HG03045 (cell line): ENCODE data around the gene NIF3L1.

Experiments used
- ATAC-seq: cut with Tn5 transposase; IDR thresholded peaks from one replicate; pipeline ENCODE4 v1.9.1; 2021; ENCODE audit warnings: mild to moderate bottlenecking, moderate library complexity; ENCODE audit not compliant: unreplicated experiment

The NIF3L1 gene, protein sequence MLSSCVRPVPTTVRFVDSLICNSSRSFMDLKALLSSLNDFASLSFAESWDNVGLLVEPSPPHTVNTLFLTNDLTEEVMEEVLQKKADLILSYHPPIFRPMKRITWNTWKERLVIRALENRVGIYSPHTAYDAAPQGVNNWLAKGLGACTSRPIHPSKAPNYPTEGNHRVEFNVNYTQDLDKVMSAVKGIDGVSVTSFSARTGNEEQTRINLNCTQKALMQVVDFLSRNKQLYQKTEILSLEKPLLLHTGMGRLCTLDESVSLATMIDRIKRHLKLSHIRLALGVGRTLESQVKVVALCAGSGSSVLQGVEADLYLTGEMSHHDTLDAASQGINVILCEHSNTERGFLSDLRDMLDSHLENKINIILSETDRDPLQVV

DNA sequence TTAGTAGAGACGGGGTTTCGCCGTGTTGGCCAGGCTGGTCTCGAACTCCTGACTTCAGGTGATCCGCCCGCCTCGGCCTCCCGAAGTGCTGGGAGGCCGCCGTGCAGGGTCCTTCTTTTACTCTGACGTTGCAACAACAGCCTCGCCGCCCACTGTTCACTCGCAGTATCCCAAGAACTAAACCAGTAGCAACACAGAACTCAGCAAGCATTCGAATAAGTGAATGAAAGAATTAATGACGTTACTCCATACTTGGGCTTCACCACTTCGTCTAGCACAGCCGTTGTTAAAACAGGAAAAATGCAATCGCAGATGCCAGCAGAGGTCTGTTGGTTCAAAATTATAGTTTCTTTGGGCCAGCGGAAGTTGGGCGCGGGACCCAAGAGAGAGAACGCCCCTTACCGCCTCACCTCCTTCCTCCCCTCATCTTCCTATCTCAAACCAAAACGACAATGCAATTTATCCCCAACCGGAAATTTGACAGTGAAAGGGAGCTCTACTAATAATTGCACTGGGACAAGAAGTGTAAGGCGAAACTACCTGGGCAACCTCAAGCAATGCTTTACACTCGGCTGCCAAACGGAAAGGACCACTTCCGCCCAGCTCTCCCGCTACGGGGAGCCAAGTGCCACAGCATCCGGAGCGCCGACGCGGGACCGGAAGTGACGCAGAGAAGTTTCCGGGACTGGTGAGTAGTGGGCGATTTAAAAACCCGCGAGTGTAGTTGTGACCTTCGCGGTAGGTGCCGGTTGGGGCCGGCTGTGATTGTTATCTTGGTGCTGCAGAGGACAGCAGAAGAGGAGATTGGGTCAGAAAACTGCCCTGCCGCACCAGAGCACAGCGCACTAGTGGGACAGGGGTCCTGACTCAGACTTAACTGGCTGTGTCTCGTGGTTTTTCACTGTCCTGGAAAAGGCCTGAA, at the start of gene NIF3L1, which contains the start of gene PPIL3:
TSS of gene NIF3L1 (plus strand) at position 668 of the 922 bp plus-strand sequence. CDS start 2,573 bp downstream, outside the sequence.
TSS of gene PPIL3 (minus strand) at position 374 of the 922 bp plus-strand sequence. CDS start 1,462 bp downstream, outside the sequence.
- ATAC-seq: peak; percentile 89

DNA sequence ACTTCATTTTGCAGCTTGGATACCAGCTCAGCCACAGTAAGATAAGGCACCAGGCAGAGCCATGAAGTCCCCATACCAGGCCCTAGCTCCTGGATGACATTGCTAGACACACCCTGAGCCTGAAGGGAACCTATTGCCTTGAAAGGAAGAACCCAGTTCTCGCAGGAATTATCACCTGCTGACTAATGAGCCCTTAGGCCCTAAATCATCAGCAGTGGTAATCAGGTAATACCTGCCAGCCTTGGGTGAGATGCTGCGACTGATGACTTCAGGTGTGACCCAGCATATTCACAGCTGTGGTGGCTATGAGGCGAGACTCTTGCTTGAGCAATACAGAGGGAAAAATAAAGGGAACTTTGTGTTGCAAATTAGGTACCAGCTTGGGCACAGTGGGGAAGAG, 49.7 kb upstream of the NIF3L1 start:
- ATAC-seq: no peak

DNA sequence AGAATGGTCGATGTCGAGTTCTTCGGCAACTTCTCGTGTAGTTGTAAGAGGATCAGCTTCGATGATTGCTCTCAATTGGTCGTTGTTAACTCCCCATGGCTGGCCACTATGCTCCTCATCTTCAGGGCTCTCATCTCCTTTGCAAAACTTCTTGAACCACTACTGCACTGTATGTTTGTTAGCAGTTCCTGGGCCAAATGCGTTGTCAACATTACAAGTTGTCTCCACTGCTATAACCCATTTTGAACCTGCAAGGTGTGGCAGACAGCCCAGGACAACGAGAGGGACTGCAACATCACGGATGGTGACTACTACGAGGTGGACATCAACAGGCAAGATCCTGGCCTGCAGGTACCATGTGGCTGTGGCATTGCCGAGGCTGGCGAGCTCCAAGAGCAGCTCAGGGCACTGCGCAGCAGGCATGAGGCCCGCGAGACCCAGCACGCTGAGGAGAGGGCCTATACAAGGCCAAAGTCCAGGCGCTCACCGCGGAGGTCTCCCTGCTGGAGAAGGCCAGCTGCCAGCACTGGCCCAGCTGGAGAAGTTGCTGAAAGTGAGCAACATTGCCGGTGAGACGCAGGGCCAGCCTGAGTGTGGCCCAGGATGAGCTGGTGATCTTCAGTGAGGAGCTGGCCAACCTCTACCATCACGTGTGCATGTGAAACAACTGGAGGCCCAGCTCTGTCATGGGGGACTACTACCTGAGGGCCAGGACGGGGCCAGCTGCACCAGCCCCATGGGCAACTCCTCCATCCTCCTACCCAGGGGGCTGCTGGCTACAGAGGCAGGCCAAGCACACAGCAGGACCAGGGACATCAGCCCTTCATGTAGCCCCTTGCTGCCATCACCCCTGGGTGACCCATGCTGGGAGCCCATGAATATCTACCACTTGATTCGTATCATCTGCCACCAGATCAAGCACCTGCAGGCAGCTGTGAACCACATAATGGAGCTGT, 44.9 kb upstream of the NIF3L1 start:
- no peak for ATAC-seq

DNA sequence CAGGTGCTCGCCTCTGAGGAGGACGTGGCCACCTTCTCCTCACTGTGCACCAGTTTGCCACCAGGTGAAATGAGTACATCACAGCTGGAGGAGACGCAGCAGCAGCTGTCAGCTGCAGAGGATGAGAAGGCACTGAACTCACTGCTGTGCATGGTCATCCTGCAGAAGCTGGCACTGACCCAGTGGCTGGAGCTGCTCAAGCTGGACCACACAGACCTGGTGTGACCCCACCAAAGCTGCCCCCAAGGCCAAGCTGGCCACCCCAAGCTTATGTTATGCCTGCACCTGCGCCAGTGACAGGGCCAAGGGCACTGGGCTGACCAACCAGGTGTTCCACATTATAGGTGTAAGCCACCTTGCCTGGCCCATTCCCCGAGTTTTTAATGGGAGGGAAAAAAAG, 44.0 kb upstream of the NIF3L1 start:
- ATAC-seq: no peak

DNA sequence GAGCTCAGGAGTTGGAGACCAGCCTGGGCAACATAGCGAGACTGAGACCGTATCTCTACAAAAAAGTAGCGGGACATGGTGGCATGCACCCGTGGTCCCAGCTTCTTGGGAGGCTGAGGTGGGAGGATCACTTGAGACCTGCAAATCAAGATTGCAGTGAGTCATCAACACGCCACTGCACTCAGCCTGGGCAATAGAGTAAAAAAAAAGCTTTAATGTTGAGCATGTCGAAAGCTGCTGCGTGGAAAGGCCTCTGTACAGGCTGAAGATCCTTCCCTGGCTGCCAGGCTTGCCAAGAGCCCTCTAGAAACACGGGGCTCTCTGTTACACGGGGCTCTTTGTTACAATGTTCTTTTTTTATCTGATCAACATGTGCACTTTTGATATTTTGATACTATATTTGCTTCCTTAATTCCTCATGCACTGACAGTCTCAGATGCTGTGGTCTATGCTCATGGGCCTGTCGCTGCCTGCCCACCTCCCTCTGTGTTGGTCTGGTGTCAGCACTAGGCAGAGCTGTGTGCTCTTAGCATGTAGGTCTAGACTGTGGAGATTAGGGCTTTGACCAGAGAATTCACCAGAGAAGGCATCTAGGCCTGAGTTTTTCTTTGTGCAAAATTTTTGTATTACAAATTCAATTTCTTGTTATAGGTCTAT, 43.4 kb upstream of the NIF3L1 start:
- no peak for ATAC-seq

DNA sequence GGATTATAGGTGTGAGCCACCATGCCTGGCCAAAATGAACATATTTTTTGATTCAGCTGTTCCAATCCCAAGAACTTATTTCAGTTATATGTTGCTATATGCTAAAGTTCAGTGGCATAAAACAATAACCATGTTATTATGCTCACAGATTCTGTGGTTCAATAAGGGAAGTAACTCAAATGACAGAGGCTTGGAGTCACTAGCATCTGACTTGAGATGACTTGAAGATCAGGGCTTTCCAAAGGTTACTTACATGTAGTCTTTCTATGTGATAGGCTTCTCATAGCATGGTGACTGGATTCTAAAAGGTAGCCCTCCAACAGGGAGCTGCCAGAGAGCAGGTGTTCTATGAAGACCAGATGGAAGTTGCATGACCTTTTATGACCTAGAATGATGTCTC, 41.9 kb upstream of the NIF3L1 start:
- ATAC-seq: no peak

DNA sequence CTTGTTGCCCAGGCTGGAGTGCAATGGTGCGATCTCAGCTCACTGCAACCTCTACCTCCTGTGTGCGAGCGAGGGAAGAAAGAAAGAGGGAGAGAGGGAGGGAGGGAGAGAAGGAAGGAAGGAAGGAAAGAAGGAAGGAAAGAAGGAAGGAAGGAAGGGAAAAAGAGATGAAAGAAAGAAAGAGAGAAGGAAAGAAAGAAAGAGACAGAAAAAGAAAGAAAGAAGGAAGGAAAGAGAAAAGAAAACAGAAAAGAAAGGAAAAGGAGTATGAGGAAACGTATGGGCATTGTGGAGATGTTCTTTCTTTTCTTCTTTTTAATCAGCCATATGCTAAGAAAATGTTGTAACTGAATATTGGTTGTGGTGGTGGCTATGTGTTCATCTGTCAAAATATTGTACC, 41.2 kb upstream of the NIF3L1 start:
- no peak for ATAC-seq

DNA sequence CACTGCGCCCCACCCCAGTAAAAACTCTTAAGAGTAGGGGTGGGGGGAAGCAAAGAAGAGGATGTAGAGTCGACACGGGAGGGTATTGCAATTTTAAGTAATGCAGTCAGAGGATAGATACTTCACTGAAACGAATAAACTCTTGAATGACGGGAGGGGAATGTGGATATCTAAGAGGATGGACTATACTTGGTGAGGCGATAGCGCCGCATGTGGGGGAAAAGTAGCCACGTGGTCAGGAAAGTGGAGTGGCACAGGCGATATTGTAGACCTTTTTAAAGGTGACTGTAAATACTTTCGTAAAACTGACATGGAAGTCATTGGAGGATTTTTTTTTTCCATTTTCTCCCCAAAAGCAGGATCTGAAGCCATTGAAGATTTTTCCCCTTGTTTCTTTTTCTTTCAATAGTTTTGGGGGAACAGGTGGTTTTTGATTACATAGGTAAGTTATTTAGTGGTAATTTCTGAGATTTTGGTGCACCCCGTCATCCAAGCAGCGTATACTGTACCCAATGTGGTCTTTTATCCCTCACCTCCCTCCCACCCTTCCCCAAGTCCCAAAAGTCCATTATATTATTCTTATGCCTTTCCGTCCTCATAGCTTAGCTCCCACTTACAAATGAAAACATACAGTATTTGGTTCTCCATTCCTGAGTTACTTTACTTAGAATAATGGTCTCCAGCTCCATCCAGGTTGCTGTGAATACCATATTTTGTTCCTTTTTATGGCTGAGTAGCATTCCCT, 38.5 kb upstream of the NIF3L1 start:
- no peak for ATAC-seq

DNA sequence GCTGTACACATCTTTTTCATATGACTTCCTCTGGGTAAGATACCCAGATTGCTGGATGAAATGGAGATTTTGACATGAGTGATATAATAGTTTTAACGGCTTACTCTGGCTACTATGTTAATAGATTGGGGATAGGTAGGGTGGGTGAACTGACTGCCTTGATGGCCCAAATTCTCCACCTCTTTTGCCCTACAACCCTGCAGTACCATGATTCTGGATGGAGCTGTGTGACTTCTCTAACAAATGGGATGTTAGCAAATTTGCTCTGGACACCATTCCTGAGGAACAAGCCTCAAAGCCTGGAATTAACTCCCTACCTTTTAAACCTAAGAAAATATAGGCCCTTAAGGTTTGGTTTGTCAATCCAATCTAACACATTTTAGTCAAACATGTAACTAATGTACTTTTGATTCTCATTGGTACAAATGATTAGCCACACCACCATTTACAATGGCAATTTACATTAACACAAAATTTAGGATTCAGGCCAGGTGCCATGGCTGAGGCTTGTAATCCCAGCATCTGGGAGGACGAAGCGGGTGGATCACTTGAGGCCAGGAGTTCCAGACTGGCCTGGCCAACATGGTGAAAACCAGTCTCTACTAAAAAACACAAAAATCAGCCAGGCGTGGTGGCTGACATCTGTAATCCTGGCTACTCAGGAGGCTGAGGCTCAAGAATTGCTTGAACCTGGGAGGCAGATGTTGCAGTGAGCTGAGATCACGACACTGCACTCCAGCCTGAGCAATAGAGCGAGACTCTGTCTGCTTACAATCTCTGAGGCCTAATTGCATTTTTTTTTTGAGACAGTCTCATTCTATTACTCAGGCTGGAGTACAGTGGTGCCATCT, 37.5 kb upstream of the NIF3L1 start:
- no peak for ATAC-seq

DNA sequence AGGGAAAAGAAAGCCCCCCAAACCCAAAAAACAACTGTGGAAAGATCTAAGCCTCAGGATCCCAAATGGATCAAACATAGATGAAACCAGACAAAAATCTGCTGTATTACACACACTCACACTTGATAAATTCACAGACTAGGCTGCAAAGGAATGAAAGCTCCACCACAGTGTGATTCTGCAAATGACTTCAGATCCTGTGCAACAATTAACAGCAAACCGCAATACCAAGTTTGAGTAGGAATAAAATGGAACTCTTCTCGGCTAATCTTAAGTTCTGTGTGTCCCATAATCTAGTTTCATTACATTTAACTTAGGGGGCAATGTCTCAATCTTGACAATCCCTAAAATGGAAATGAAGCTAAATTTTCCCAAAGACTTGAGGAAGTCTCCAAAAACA, 36.6 kb upstream of the NIF3L1 start:
- ATAC-seq: no peak

DNA sequence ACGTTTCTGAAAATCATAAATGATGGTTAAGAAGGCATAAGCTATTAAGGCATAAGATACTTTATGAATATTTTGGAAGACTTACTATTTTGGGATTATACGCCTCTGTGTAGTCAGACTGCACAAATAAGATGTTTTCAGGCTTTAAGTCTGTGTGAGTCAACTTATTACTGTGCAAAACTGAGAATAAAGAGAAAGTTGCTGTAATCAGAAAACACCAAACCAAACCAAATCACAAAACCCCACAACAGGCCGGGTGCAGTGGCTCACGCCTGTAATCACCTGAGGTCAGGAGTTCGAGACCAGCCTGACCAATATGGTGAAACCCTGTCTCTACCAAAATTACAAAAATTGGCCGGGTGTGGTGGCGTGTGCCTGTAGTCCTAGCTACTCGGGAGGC, 32.4 kb upstream of the NIF3L1 start:
- no peak for ATAC-seq

DNA sequence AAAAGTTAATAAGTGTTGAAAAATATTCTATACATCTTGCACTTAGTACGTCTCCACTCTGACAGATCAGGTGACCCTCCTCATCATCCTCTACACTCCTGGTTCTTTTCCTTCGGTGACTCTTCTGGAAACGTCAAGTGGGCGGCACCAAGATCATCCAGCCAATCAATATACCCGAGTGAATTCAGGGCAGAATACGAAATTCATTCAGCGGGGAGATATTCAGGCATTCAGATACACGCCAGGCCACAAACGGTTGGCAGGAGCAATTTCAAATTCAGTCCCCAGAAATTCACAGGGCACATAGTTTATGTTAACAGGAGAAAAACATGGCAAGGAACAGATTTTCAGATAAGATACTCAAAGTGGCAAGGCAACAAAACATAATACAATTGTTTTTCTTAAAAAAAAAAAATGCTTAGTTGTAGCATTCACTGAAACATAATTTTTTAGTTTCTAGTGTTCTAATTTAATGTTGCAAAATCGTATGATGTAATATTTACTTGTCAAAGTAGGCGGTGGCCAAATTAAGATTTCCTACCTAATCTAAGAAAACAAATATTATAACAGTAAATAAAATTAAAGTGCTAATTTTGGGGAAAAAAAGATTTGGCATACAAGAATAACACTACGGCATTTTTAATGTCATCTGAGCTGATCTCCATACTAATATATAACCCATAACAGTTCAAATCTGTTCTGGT, 28.9 kb upstream of the NIF3L1 start:
- ATAC-seq: no peak

DNA sequence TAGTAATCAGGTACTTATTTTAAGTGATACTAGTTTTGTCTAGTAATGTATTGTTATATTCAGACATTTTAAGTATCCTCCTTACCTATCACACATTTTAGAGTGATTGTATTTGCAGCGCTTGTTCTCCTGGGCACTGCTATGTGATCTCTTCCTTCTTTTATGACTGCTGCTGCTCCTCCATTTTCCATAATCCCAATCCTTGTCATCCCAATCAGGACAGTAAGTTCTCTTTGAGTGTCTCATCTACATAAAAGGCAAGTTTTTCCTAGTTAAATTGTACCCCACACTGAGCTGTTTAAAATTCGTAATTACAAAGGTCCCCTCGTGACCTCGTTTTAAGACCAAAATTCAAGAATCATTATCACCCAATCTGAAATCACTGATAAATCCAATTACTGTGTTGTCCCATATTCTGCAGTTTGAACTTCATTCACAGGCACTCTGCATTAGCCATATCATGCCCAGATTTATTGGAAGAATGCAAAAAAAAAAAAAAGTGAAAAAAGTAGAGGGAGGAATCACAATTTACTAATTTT, 27.5 kb upstream of the NIF3L1 start:
- no peak for ATAC-seq

DNA sequence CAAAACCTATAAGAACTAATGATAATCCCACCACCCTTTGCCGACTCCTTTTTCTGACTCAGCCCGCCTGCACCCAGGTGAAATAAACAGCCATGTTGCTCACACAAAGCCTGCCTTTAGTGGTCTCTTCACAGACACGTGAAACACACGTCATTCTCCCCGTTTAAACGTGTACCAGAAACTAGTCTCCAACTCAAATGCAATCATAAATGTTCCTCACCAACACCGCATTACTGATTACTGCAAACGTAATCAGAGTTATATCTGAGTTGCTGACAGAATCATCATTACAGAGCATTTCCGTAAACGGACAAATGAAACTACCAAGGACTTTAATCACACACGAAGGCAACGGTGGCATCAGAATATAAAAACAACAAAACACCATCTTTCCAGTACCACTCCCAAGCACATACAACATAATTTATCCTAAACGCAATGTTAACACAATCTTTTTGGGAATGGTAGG, 26.6 kb upstream of the NIF3L1 start:
- no peak for ATAC-seq

DNA sequence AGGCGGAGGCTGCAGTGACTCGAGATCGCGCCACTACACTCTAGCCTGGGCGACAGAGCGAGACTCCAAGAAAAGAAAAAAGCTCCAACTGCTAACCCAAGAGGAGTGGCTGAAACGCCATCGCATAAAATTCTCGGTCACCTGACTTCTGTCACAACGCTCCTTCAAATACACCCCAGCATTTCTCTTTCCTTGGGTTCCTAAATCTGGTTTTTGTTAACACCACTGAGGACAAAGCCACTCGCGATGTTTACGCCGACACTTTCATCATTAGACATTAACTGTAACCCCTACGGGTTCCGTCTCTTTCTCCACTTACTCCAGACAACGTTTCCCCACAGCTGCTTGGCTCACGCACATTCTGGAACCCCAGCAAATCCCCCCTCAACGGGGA, 25.4 kb upstream of the NIF3L1 start:
- peak; percentile 18 for ATAC-seq

DNA sequence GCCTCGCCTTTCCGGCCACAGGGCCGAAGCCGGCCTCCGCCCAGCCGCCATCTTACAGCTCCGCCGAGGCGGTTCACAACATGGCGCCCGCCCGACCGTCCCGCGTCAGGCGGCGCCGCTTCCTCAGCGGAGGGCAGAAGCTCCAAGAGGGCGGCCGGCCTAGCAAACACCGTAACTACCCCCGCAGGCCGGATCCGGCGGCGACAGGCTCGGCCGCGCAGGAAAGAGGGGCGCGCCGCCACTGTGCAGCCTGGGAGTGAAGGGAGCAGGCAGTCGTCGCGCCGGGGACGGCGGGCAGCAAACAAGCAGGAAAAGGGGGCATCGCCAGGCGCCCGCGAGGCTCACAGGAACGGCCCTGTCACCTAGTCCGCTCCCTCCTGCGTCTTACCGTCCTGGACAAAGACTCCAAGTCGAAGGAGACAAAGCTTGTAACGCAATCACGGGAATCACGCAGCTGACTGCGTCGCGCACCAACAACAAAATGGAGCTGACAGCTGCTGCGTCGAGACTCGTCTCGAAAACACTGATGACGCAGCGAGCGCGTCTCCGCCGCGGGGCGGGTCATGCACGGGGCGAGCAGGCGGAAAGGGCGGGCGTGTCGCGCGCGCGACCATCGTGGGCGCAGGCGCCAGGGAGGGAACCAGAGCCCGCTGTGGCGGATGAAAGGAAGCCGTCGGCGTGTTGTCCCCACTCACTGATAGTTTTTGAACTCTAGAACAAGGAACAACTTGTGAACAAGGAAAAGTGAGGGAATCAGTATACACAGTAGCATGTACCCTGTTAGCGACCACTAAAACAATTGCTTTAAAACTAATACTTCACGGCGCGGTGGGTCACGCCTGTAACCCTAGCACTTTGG, 24.8 kb upstream of the NIF3L1 start, which contains the start of gene CLK1:
TSS of gene CLK1 (minus strand) at position 483 of the 859 bp plus-strand sequence. CDS start 2,796 bp downstream, outside the sequence.
- ATAC-seq: peak; percentile 81
